ENCODE results near the gene TRIOBP.
"Not testable (repeated sequence)": the region's sequence is repeated elsewhere in the genome, so short reads cannot be mapped to it uniquely, and the experiment has no call there.

TRIOBP gene, protein sequence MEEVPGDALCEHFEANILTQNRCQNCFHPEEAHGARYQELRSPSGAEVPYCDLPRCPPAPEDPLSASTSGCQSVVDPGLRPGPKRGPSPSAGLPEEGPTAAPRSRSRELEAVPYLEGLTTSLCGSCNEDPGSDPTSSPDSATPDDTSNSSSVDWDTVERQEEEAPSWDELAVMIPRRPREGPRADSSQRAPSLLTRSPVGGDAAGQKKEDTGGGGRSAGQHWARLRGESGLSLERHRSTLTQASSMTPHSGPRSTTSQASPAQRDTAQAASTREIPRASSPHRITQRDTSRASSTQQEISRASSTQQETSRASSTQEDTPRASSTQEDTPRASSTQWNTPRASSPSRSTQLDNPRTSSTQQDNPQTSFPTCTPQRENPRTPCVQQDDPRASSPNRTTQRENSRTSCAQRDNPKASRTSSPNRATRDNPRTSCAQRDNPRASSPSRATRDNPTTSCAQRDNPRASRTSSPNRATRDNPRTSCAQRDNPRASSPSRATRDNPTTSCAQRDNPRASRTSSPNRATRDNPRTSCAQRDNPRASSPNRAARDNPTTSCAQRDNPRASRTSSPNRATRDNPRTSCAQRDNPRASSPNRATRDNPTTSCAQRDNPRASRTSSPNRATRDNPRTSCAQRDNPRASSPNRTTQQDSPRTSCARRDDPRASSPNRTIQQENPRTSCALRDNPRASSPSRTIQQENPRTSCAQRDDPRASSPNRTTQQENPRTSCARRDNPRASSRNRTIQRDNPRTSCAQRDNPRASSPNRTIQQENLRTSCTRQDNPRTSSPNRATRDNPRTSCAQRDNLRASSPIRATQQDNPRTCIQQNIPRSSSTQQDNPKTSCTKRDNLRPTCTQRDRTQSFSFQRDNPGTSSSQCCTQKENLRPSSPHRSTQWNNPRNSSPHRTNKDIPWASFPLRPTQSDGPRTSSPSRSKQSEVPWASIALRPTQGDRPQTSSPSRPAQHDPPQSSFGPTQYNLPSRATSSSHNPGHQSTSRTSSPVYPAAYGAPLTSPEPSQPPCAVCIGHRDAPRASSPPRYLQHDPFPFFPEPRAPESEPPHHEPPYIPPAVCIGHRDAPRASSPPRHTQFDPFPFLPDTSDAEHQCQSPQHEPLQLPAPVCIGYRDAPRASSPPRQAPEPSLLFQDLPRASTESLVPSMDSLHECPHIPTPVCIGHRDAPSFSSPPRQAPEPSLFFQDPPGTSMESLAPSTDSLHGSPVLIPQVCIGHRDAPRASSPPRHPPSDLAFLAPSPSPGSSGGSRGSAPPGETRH (N-terminal part only)

DNA sequence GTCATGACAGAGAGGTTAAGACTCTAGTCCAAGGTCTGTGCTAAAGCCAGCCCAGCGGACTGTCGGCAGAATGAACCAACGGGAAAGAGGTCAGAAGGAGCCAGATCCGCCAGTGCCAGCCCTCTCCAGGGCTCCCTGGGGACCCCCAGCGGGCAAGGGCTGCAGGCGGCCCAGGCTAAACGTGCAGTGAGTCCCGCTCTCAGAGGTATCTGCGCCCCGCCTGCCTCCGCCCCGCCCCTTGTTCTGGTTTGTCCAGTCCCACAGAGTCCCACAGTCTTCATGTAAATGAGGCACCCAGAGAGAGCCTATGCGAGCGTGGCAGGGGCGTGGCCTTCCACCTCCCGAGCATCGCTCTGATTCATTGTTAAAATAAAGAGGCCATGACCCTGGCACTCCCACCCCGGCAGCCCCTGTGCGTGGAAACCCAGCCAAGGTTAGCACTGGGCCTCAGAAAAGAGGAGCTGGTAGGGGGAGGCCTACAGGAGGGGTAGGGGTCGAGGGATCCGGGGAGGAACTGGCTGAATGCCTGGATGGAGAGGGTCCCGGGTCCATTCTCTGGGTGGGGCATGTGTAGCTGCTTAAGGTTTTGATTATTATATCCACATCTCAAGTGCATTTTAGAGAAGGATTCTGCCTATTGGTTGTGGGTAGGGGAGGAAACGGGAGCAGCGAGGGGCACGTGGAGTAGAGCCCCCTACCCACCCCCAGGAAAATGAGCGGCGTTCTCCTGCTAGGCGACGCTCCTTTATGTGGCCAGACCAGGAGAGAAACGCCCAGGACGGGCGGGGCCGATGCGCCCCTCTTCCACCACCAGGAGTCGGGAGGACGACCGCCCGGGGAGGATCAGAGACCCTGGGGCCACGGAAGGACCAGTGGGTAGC, at the start of gene TRIOBP:
TRIOBP (plus strand) TSS at position 392 of the 881 bp plus-strand sequence. CDS start 4,318 bp downstream, outside the sequence.
- DNase-seq (ENCODE audit: low spot score) = peak; percentile 97

DNA sequence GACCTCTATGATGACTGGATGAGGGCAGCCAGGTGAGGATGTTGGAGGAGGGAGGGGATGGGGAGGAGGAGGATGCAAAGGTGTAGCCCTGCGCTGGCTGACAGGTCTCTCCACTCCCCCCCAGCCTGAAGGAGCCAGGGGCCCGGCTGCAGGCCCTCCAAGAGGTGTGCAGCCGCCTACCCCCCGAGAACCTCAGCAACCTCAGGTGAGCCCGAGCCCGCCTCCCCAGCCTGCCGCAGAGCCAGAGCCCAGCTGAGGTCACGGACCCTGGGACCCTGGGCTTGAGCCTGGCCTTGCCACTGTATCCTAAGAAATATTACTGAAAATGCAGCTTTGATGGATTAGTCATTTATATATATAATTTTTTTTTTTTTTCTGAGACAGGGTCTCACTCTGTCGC, 49.5 kb upstream of the TRIOBP start:
- no peak for DNase-seq (ENCODE audit: low spot score)

DNA sequence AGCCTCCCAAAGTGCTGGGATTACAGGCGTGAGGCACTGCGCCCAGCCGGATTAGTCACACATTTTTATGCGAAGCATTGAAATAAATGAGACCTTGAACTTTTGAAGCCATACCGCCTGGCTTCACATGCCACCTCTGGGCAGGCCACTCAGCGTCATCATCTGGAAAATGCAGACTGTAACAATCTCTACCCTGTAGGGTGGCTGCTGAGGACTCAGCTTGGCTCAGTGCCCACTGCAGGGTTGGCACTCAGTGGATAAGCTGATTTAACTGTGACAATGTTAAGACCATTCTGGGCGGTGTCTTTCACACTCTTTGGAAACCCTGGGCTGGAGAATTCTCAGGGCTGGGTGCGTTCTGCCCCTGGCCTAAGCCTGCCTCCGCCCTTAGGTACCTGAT, 48.9 kb upstream of the TRIOBP start:
- no peak for DNase-seq (ENCODE audit: low spot score)

DNA sequence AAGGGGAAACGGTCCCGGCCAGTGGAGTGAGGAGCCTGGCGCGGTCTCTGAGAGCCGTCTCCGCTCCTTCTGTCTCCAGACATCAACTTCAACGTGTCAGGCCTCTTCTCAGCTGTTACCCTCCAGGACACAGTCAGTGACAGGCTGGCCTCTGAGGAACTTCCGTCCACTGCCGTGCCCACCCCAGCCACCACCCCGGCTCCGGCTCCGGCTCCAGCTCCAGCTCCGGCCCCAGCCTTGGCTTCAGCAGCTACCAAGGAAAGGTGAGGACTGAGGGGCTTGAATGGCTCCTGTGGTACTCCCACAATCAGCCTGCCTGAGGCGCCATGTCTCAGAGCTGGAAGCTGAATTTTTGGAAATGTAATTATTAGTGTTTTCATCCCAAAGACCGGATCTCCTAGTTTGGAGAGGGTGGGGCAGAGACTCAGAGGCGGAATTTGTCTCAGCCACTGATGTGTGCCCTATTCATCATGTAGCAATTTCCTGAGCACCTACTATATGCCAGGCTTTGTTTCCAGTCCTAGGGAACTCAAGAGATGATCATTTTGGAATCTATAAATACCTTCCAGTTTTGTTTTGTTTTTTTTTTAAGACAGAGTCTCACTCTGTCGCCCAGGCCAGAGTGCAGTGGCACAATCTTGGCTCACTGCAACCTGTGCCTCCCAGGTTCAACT, 46.2 kb upstream of the TRIOBP start:
- no peak for DNase-seq (ENCODE audit: low spot score)

DNA sequence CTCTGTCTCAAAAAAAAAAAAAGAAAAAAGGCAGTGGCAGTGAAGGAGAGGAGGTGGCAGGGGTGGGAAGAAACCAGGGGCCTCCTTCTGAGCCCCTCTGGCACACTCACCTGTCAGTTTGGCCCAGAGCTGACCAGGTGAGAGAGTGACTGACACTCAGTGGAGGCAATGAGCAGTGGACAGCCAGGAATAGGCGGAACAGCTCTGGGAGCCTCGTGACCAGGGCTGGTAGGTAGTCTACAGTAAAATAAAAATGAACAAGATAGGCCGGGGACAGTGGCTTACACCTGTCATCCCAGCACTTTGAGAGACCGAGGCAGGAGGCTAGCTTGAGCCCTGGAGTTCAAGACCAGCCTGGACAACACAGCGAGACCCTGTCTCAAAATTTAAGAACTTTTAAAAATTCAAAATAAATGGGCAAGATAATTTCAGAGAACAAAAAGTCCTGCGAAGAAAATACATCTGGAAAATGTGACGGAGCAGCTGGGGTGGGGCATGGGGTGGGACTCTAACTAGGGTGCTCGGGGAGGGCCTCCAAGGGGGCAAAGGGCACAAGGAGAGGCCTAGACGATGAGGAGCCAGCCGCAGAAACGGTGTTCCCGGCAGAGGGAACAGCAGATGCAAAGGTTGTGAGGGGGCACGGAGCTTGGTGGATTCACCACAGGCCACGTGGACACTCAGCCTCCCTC, 42.1 kb upstream of the TRIOBP start:
- no peak for DNase-seq (ENCODE audit: low spot score)

DNA sequence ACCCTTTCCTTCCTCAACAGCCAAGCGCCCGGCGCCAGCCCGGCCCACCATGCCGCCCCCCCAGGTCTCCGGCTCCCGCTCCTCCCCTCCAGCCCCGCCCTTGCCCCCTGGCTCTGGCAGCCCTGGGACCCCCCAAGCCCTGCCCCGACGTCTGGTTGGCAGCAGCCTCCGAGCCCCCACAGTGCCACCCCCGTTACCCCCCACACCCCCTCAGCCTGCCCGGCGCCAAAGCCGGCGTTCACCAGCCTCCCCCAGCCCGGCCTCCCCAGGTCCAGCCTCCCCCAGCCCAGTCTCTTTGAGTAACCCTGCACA, 41.6 kb upstream of the TRIOBP start:
- no peak for DNase-seq (ENCODE audit: low spot score)

DNA sequence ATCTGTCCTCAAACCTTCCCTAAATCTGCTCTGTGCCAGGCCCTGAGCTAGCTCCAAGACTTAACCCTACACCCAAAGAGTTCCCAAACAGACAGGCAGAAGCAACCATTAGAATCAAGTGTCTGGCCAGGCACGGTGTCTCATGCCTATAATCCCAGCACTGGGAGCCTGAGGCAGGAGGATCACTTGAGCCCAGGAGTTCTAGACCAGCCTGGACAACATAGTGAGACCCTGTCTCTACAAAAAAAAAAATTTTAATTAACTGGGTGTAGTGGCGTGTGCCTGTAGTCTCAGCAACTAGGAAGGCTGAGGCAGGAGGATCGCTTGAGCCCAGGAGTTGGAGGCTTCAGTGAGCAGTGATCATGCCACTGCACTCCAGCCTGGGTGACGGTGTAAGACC, 40.3 kb upstream of the TRIOBP start:
- DNase-seq (ENCODE audit: low spot score) = not testable (repeated sequence)

DNA sequence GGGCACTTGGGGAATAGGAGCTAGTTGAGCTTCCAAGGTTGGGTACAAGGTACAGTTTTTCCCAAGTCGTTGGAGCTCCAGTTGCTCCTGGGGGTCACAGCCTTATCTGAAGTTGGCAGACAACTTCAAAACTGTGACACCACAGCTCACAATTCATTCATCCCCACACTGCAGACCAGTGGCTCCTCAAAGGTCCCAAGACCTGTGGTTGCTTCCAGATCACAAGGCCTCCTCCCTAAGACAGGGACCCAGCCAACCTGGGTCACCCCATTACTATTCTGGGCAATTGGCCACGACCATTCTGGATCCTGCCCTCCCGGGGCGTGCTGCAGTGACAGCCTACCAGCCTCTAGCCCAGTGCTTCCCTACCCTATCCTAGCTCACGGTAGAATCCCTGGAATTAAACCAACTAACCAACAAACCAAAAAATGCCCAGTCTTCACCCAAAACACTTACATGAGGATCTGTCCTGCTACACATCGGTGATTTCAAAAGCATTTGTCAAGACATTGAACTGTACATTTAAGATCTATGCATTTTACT, 39.2 kb upstream of the TRIOBP start:
- peak; percentile 59 for DNase-seq (ENCODE audit: low spot score)

DNA sequence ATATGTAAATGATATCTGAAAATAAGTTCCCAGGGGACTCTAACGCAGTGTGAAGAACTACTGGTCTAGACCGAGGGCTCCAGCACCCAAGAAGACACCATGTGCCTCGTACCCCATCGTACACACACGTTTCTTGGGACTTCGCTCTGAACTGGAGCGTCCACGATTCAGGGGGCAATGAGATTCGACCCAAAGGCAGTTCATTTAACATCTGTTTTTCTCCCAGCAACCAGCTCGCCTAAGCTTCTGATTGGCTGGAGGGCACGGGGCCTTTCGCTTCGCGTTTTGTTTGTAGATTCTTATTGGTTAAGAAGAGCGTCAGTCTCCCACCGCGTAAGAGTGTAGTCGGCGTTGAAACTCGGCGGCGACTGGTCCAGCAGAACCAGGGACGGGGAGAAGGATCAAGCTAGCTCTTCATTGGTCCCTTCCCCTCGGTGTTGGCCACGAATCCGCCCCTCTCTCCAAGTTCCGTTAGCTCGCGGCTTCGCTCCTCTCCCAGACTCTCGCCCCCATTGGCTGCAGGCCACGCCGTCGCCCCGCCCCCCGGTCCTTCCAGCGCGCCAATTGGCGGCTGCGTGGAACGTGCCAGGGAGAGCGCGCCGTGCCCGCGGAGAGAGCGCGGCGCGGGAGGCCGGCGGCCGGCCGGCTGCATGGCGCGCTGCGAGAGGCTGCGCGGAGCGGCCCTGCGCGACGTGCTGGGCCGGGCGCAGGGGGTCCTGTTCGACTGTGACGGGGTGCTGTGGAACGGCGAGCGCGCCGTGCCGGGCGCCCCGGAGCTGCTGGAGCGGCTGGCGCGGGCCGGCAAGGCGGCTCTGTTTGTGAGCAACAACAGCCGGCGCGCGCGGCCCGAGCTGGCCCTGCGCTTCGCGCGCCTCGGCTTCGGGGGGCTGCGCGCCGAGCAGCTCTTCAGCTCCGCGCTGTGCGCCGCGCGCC, 38.4 kb upstream of the TRIOBP start, which contains the start of gene PDXP:
PDXP (plus strand) TSS at position 591 of the 933 bp plus-strand sequence; CDS start at position 651, 60 bp downstream.
- DNase-seq (ENCODE audit: low spot score) = peak; percentile 100

DNA sequence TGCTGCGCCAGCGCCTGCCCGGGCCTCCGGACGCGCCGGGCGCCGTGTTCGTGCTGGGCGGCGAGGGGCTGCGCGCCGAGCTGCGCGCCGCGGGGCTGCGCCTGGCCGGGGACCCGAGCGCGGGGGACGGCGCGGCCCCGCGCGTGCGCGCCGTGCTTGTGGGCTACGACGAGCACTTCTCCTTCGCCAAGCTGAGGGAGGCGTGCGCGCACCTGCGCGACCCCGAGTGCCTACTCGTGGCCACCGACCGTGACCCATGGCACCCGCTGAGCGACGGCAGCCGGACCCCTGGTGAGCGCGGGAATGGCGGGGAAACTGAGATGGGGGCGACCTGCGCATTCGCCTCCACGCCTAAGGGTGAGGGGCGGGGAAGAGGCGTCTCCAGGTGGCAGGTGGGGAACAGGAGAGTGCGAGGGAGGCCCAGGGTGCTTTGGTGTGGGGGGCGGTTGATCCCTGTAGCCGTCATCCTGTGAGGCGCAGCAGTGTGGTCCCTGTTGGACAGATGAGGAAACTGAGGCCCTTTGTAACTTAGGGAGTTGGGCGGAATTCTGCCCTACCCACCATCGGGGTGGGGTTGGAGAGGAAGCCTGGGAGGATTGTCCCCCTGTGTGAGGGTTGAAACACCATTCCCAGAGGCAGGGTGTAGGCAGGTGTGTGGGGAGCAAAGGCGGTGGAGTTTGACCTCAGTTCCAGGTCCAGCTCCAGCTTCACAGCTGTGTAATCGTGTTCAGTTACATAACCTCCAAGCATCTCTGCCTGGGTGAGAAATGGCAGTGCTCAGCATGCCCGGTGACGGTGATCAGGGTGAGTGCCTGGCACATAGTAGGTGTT, 37.6 kb upstream of the TRIOBP start:
- DNase-seq (ENCODE audit: low spot score) = no peak

DNA sequence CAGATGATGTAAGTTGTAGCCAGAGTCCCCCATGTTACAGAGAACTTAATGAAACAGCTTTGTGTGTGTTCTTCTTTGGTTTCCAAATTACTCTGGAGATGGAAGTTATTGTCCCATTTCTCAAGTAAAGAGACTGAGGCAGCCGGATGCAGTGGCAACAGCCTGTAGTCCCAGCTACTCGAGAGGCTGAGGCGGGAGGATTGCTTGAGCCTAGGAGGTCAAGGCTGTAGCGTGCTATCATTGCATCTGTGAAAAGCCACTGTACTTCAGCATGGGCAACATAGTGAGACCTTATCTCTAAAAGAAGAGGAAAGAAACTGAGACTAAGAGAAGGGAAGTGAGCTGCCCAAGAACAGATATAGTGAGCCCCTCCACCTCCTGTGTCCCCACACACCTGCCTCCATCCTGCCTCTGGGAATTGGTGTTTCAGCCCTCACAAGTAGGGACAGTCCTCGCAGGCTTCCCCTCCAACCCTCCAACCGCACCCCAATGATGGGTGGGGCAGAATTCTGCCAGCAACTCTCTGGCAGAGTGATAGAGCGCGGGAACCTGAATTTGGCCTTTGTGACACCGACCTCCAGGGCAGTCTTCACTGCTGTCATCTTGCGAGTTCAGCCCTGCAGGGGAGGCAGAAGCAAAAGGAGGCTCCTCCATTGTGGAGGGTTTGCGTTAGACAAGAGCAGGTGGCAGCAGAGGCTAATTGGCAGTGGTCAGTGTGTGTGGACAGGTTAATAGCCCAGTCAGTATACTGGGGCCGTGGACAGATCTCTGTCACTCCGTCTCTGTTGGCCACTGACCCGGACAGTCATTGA, 36.7 kb upstream of the TRIOBP start:
- no peak for DNase-seq (ENCODE audit: low spot score)

DNA sequence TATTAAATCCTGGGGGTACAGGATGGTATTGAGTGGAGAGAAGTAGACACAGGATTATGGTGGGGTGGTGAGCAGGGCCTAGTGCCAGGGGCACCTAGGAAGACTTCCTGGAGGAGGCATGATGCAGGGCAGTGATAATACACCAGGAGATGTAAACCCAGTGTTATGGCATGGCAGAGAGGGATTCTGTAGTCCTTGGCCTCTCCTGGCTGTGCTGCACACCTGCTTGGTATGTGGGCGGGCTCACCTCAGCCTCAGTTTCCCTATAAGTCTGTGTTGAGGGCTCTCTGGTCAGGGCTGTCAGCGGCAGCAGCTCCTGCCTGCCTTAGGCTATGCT, 36.2 kb upstream of the TRIOBP start:
- DNase-seq (ENCODE audit: low spot score) = no peak

DNA sequence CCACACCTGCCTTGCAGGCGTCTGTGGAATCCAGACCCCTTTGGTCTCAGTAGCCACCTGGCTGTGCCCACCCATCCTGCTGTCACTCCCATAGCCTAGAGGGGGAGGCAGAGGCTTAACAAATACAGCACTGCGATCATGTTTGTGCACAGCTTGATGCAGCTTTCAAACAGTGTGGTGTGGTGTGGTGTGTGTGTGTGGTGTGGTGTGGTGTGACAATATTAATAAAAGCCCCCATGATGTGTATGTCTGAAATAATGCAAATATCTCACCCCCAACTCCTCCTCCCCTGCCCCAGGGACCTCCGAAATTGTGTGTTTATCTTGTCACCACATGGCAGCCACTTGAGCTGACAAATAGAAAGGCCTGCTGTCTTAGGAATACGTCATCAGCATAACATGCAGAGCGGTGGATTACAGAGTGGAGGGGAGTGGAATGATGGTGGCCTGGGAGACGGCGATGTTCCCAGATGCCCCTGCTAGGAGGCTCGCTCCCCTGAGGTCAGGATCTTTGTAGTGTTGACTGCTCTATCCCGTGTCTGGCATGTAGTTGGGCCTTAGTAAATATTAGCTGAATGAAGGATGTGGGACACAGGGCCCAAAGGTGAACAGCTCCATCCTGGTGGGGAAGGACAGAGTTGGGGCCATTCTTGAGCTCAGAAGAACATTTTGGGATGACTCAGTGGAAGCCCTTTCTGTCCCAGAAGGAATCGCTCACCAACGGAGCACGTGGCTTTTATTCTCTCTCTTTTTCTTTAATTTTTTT, 35.5 kb upstream of the TRIOBP start:
- peak; percentile 84 for DNase-seq (ENCODE audit: low spot score)

DNA sequence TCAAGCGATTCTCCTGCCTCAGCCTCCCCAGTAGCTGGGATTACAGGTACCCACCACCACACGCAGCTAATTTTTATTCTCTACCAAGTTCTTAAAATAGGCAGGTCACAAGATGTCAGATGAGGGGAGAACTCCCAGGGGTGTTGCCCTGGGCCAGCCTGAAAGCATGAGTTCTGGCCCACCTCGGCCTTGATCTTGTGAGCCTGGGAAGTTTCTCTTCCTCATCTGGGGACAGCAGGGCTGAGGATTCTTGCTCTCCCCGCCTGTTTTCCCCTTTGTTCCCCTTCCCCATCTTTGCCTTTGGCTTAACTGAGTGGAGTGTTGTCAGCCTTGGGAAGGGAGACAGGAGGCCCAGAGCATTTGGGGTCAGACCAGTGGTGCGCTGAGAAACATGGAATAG, 34.8 kb upstream of the TRIOBP start:
- no peak for DNase-seq (ENCODE audit: low spot score)

DNA sequence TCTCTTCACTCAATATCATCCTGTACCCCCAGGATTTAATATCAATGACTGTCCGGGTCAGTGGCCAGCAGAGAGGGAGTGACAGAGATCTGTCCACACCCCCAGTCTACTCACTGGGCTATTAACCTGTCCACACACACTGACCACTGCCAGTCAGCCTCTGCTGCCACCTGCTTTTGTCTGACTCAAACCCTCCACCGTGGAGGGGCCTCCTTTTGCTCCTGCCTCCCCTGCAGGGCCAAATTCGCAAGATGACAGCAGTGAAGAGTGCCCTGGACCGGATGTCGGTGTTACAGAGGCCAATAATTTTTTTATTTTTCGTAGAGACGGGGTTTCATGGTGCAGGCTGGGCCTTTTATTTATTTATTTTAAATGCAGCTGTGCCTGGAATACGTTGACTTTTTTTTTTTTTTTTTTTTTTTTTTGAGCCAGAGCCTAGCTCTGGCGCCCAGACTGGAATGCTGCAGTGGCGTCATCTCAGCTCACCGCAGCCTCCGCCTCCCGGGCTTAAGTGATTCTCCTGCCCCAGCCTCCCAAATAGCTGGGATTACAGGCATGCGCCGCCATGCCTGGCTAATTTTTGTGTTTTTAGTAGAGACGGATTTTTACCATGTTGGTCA, 33.2 kb upstream of the TRIOBP start:
- no peak for DNase-seq (ENCODE audit: low spot score)

Measured in hepatic stellate cell (primary cell).